OCI-LY1 (cell line): ENCODE measurements around the gene UCP3.

Experiments
- EZH2 ChIP-seq: fragments of 200-600 bp; sonication (generic), shearing (Covaris generic); IDR thresholded peaks from 2 replicates; pipeline ENCODE4 v1.8.0; 2017; ENCODE audit warnings: borderline replicate concordance, mixed run types, mild to moderate bottlenecking, antibody characterized with exemption, low read length, moderate library complexity, mixed read lengths
- TF ChIP-seq, protein P1 (sequence below): fragments of 200-600 bp; sonication (generic), shearing (Covaris generic); IDR thresholded peaks from 2 replicates; pipeline ENCODE4 v1.5.1; 2017; ENCODE audit warnings: mild to moderate bottlenecking, antibody characterized with exemption, low read length, moderate library complexity, mixed read lengths

DNA sequence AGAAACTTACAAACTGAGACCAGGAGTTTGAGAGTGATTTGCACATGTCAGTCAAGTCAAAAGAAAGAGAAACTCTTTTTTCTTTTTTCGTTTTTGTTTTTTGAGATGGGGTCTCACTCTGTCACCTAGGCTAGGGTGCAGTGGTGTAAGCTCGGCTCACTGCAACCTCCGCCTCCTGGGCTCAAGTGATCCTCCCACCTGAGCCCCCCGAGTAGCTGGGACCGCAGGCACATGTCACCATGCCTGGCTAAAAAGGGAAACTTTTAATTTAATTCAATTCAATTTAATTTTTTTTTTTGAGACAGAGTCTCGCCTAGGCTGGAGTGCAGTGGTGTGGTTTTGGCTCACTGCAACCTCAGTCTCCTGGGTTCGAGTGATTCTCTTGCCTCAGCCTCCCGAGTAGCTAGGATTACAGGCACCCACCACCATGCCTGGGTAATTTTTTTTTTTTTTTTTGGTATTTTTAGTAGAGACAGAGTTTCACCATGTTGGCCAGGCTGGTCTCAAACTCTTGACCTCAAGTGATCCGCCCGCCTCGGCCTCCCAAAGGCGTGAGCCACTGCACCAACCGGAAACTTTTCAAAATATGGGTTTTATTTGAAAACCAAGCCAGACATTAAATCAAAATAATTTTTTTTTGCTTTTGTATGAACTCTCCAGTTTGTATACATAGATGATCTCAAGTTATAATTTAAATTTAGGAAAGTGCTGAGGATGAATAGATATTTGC, 9.9 kb downstream of the UCP3 start:
- TF ChIP-seq, protein P1, sequence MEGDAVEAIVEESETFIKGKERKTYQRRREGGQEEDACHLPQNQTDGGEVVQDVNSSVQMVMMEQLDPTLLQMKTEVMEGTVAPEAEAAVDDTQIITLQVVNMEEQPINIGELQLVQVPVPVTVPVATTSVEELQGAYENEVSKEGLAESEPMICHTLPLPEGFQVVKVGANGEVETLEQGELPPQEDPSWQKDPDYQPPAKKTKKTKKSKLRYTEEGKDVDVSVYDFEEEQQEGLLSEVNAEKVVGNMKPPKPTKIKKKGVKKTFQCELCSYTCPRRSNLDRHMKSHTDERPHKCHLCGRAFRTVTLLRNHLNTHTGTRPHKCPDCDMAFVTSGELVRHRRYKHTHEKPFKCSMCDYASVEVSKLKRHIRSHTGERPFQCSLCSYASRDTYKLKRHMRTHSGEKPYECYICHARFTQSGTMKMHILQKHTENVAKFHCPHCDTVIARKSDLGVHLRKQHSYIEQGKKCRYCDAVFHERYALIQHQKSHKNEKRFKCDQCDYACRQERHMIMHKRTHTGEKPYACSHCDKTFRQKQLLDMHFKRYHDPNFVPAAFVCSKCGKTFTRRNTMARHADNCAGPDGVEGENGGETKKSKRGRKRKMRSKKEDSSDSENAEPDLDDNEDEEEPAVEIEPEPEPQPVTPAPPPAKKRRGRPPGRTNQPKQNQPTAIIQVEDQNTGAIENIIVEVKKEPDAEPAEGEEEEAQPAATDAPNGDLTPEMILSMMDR, result no peak
- TF ChIP-seq EZH2, result no peak
